ENCODE measurements around the gene UGT1A7.

Gene UGT1A7

GRCh38 chr2:233758849-233759248, 77.1 kb downstream of the UGT1A7 start:
- H3K9me3 ChIP-seq (ENCODE audit: insufficient read depth, low read depth, low read length): no peaks in the 10 kb centered on the region
- no peaks in the 10 kb centered on the region for H3F3A ChIP-seq (ENCODE audit: low read depth)
- H3K27me3 ChIP-seq (ENCODE audit: insufficient read depth, low read length, poor library complexity, severe bottlenecking): no peaks in the 10 kb centered on the region
- H3K9ac ChIP-seq (ENCODE audit: low read depth, low read length, poor library complexity, severe bottlenecking): no peak overlapping the region
- H4K20me1 ChIP-seq (ENCODE audit: insufficient read depth, low read length, poor library complexity, severe bottlenecking): no peaks in the 10 kb centered on the region
- H3K9me2 ChIP-seq (replicated peaks; ENCODE audit: low read depth, low read length): no peaks in the 10 kb centered on the region
- H2AFZ ChIP-seq (ENCODE audit: low read length): no peak overlapping the region
- H3K4me3 ChIP-seq (ENCODE audit: low read length, poor library complexity, severe bottlenecking): no peak overlapping the region
- no peaks in the 10 kb centered on the region for H3K36me3 ChIP-seq (ENCODE audit: insufficient read depth, low read length)
- H3K79me2 ChIP-seq (ENCODE audit: insufficient read depth, low read length): no peaks in the 10 kb centered on the region
- TF ChIP-seq EZH2phosphoT487 (IDR thresholded peaks at IDR 0.05; ENCODE audit: borderline replicate concordance): no peak
- TF ChIP-seq CTCF (conservative IDR thresholded peaks at IDR 0.05; ENCODE audit: low read length): no peak
- no peak overlapping the region for H3K4me2 ChIP-seq (ENCODE audit: low read depth, low read length, poor library complexity, severe bottlenecking)
- no peaks in the 10 kb centered on the region for H3K4me1 ChIP-seq (ENCODE audit: insufficient read depth, low read length, poor library complexity, severe bottlenecking)

DNA sequence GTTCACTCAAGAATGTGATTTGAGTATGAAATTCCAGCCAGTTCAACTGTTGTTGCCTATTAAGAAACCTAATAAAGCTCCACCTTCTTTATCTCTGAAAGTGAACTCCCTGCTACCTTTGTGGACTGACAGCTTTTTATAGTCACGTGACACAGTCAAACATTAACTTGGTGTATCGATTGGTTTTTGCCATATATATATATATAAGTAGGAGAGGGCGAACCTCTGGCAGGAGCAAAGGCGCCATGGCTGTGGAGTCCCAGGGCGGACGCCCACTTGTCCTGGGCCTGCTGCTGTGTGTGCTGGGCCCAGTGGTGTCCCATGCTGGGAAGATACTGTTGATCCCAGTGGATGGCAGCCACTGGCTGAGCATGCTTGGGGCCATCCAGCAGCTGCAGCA, 78.3 kb downstream of the UGT1A7 start, which contains the start of gene UGT1A1:
Gene UGT1A1, plus strand, starts transcription at position 228 of the 400 bp plus-strand sequence. Its CDS starts 18 bp downstream, at position 246.
- no peak within 1 kb of the TSS for H3K4me2 ChIP-seq (ENCODE audit: low read depth, low read length, poor library complexity, severe bottlenecking)
- no peaks in the 10 kb centered on the region for H3K27me3 ChIP-seq (ENCODE audit: insufficient read depth, low read length, poor library complexity, severe bottlenecking)
- no peak within 1 kb of the TSS for H3K4me3 ChIP-seq (ENCODE audit: low read length, poor library complexity, severe bottlenecking)
- no peaks in the 10 kb centered on the region for H3K79me2 ChIP-seq (ENCODE audit: insufficient read depth, low read length)
- H4K20me1 ChIP-seq (ENCODE audit: insufficient read depth, low read length, poor library complexity, severe bottlenecking): no peaks in the 10 kb centered on the region
- no peaks in the 10 kb centered on the region for H3K4me1 ChIP-seq (ENCODE audit: insufficient read depth, low read length, poor library complexity, severe bottlenecking)
- H3K9me2 ChIP-seq (replicated peaks; ENCODE audit: low read depth, low read length): no peaks in the 10 kb centered on the region
- H3K9me3 ChIP-seq (ENCODE audit: insufficient read depth, low read depth, low read length): no peaks in the 10 kb centered on the region
- no peaks in the 10 kb centered on the region for H3F3A ChIP-seq (ENCODE audit: low read depth)
- no peaks in the 10 kb centered on the region for H3K36me3 ChIP-seq (ENCODE audit: insufficient read depth, low read length)
- no peak within 1 kb of the TSS for H3K9ac ChIP-seq (ENCODE audit: low read depth, low read length, poor library complexity, severe bottlenecking)
- TF ChIP-seq CTCF (conservative IDR thresholded peaks at IDR 0.05; ENCODE audit: low read length) (no peak), EZH2phosphoT487 (IDR thresholded peaks at IDR 0.05; ENCODE audit: borderline replicate concordance) (no peak)
- H2AFZ ChIP-seq (ENCODE audit: low read length): no peak within 1 kb of the TSS

GRCh38 chr2:233761040-233761769, 79.5 kb downstream of the UGT1A7 start:
- Histone ChIP-seq H3K4me2 (ENCODE audit: low read depth, low read length, poor library complexity, severe bottlenecking) (no peak overlapping the region), H3K9ac (ENCODE audit: low read depth, low read length, poor library complexity, severe bottlenecking) (no peak overlapping the region), H3K4me3 (ENCODE audit: low read length, poor library complexity, severe bottlenecking) (no peak overlapping the region), H3K4me1 (ENCODE audit: insufficient read depth, low read length, poor library complexity, severe bottlenecking) (no peaks in the 10 kb centered on the region), H3K27me3 (ENCODE audit: insufficient read depth, low read length, poor library complexity, severe bottlenecking) (no peaks in the 10 kb centered on the region), H3F3A (ENCODE audit: low read depth) (no peaks in the 10 kb centered on the region), H4K20me1 (ENCODE audit: insufficient read depth, low read length, poor library complexity, severe bottlenecking) (no peaks in the 10 kb centered on the region), H2AFZ (ENCODE audit: low read length) (no peak overlapping the region), H3K79me2 (ENCODE audit: insufficient read depth, low read length) (no peaks in the 10 kb centered on the region), H3K9me2 (replicated peaks; ENCODE audit: low read depth, low read length) (no peaks in the 10 kb centered on the region), H3K9me3 (ENCODE audit: insufficient read depth, low read depth, low read length) (no peaks in the 10 kb centered on the region), H3K36me3 (ENCODE audit: insufficient read depth, low read length) (no peaks in the 10 kb centered on the region)
- TF ChIP-seq CTCF (conservative IDR thresholded peaks at IDR 0.05; ENCODE audit: low read length) (no peak), EZH2phosphoT487 (IDR thresholded peaks at IDR 0.05; ENCODE audit: borderline replicate concordance) (no peak)

Data from Loucy (cell line).